Gastroesophageal sphincter (tissue), 3 donors: Measurements from ENCODE around the gene ITGB8.

Experiments used
- EP300 ChIP-seq: sonication (generic); formaldehyde crosslinking; IDR thresholded peaks from one replicate; pipeline ENCODE4 v1.6.1; 2017; ENCODE audit warnings: antibody characterized with exemption, mild to moderate bottlenecking
- POLR2A ChIP-seq, 2 donors: fragments of 450-650 bp; IDR thresholded peaks; one replicate each; pipeline ENCODE4 v1.6.1; 2017; ENCODE audit warnings: antibody characterized with exemption in 2 of 2, mild to moderate bottlenecking in 2 of 2, moderate library complexity in 1 of 2
- POLR2AphosphoS5 ChIP-seq: sonication (generic); formaldehyde crosslinking; IDR thresholded peaks from one replicate; pipeline ENCODE4 v1.6.1; 2017; ENCODE audit warnings: antibody characterized with exemption
- TF ChIP-seq, protein P1 (sequence below), 4 experiments: fragments of 200-600 bp in 2 of 4; fragments of 450-650 bp in 2 of 4; sonication (generic) in 1 of 4; IDR thresholded peaks; one replicate each; pipeline ENCODE4 v1.5.1; 2017 to 2019; ENCODE audit warnings: antibody characterized with exemption in 4 of 4, mild to moderate bottlenecking in 2 of 4, moderate library complexity in 2 of 4

DNA sequence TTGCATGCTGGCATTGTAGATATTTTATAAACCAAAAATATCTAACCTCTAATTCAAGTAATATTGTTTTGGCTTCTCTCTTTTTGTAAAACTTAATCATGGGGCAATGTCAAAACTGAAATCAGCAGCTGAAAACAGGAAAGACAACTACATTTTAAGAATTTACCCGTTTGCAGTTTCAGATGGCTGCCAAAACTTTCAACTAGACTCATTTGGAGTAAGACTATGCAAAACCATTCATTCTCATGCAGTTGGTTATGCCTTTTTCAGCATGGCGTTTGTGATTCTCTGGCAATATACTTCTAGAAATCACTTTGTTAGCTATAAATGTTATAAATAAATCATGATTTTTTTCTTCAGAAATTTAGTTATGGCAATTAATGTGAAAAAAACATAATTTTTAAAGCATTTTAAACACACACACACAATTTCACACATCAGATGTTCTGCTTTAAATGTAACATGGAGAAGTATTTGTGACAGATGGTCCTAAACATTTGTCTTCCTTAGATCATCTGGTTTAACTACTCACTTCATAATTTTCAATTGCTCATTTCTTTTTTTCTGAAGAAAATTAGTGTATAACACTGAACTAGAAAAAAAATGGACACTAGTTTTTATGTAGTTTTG lies 116.4 kb downstream of the ITGB8 start:
- no peak for TF ChIP-seq POLR2A (IDR thresholded peaks at IDR 0.05)
- TF ChIP-seq, protein P1, sequence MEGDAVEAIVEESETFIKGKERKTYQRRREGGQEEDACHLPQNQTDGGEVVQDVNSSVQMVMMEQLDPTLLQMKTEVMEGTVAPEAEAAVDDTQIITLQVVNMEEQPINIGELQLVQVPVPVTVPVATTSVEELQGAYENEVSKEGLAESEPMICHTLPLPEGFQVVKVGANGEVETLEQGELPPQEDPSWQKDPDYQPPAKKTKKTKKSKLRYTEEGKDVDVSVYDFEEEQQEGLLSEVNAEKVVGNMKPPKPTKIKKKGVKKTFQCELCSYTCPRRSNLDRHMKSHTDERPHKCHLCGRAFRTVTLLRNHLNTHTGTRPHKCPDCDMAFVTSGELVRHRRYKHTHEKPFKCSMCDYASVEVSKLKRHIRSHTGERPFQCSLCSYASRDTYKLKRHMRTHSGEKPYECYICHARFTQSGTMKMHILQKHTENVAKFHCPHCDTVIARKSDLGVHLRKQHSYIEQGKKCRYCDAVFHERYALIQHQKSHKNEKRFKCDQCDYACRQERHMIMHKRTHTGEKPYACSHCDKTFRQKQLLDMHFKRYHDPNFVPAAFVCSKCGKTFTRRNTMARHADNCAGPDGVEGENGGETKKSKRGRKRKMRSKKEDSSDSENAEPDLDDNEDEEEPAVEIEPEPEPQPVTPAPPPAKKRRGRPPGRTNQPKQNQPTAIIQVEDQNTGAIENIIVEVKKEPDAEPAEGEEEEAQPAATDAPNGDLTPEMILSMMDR (IDR thresholded peaks at IDR 0.05): no peak
- no peak for TF ChIP-seq EP300
- TF ChIP-seq POLR2AphosphoS5: no peak
